Measurements from ENCODE around the gene PIK3CD. TPM values are rescaled to one million over a fixed set of nuclear protein-coding genes. Genes with fewer than 3 reads are reported as not detected.

Gene PIK3CD
- total and polyA plus RNA-seq, 2 of the 8 experiments (the other 6 are each of a cell fraction or from before 2014, with no cell fraction given), result 20.6 to 24.1 TPM

- H2BK5ac ChIP-seq (ENCODE audit: low read depth, low read length), result no peak overlapping the region; the same call in 1 of the 2 replicates
- H3K4me3 ChIP-seq (ENCODE audit: extremely low read depth in 1 of 4, insufficient read depth in 2 of 4, low read depth in 3 of 4, low read length in 4 of 4), result no peak overlapping the region
- H3K9me3 ChIP-seq (ENCODE audit: insufficient read depth in 2 of 2, low read depth in 1 of 2, low read length in 1 of 2), result no peaks in the 10 kb centered on the region
- H3K18ac ChIP-seq (ENCODE audit: extremely low read depth, low read length), result no peak overlapping the region; the same call in 1 of the 2 replicates
- POLR2A ChIA-PET (ENCODE audit: partially characterized antibody), result interaction anchor here (0.7 to 1.3 kb wide), 3 partner anchors 20 to 57 kb away, joined by 3 to 4 read pairs (median 3); no protein-coding TSS in a partner anchor
- H3K9ac ChIP-seq (replicated peaks in 1 of 4; ENCODE audit: extremely low read depth in 1 of 4, low read depth in 3 of 4, low read length in 3 of 4), result no peak overlapping the region
- H4K8ac ChIP-seq (ENCODE audit: extremely low read depth, insufficient read depth, low read length), result no peak overlapping the region
- no peak overlapping the region for H3K23ac ChIP-seq (ENCODE audit: insufficient read length)
- H3K79me2 ChIP-seq (ENCODE audit: control insufficient read depth in 1 of 2, insufficient read depth in 2 of 2, low read length in 2 of 2), result no peaks in the 10 kb centered on the region
- no peaks in the 10 kb centered on the region for H4K20me1 ChIP-seq (replicated peaks in 1 of 2; ENCODE audit: control insufficient read depth in 1 of 2, insufficient read depth in 2 of 2, low read length in 2 of 2)
- no peak overlapping the region for H3K14ac ChIP-seq (ENCODE audit: insufficient read length)
- CTCF ChIA-PET (ENCODE audit: partially characterized antibody), result interaction anchor here (0.6 to 2.0 kb wide), 13 partner anchors 9 to 68 kb away, joined by 3 to 11 read pairs (median 3); no protein-coding TSS in a partner anchor
- H2BK12ac ChIP-seq (ENCODE audit: low read depth, low read length), result no peak overlapping the region
- H3K27ac ChIP-seq (ENCODE audit: low read depth, low read length), result no peak overlapping the region
- no peak overlapping the region for H2AK5ac ChIP-seq (ENCODE audit: low read depth, low read length)
- H3K79me1 ChIP-seq (ENCODE audit: low read depth, low read length), result no peaks in the 10 kb centered on the region
- 87% methylated on average over 25 of the region's 25 CpGs; no CpG with 5 or more reads in 1 of the 2 experiments for WGBS, 2 experiments (ENCODE audit: extremely low coverage in 1 of 2, insufficient coverage in 1 of 2, insufficient read length in 1 of 2, insufficient replicate concordance in 2 of 2, low coverage in 1 of 2, low lambda C conversion rate in 2 of 2, missing lambda C conversion rate in 1 of 2)
- H3K36me3 ChIP-seq (ENCODE audit: control insufficient read depth in 2 of 4, insufficient read depth in 4 of 4, low read length in 3 of 4), result no peaks in the 10 kb centered on the region
- H3K27me3 ChIP-seq (replicated peaks in 1 of 4; ENCODE audit: control insufficient read depth in 3 of 4, extremely low read depth in 1 of 4, insufficient read depth in 3 of 4, low read length in 3 of 4), result peaks cover 5 to 33% (median 29%) of the 10 kb centered on the region in 4 experiments
- H3K56ac ChIP-seq (replicated peaks; ENCODE audit: insufficient read length, low read depth, low read length), result no peak overlapping the region
- H2AFZ ChIP-seq (ENCODE audit: low read length), result no peak overlapping the region
- H3K4ac ChIP-seq (replicated peaks; ENCODE audit: insufficient read length, low read depth, low read length), result no peak overlapping the region
- H3K4me2 ChIP-seq (ENCODE audit: insufficient read depth in 1 of 2, low read depth in 2 of 2, low read length in 2 of 2), result no peak overlapping the region
- no peak overlapping the region for H2BK20ac ChIP-seq (ENCODE audit: low read length)
- no peak for TF ChIP-seq CTBP2 (IDR thresholded peaks at IDR 0.05; ENCODE audit: borderline replicate concordance, insufficient read depth, insufficient read length, low read length)
- no peak for TF ChIP-seq PHF8 (conservative IDR thresholded peaks at IDR 0.05; ENCODE audit: low read depth, low read length)
- no peak overlapping the region for H4K91ac ChIP-seq (replicated peaks; ENCODE audit: insufficient read length, low read length)
- H2BK15ac ChIP-seq (ENCODE audit: low read length), result no peak overlapping the region
- FAIRE-seq (no peak), DNase-seq (ENCODE audit: low read depth in 1 of 2, low spot score in 2 of 2) (no peak)
- H3K23me2 ChIP-seq (ENCODE audit: low read depth, low read length), result peaks cover 8% of the 10 kb centered on the region
- H3K4me1 ChIP-seq (replicated peaks in 1 of 4; ENCODE audit: control insufficient read depth in 3 of 4, insufficient read depth in 4 of 4, low read length in 3 of 4), result peaks cover 0 to 3% (median 0%) of the 10 kb centered on the region in 4 experiments; a peak in 3 of 7 replicates
- no peak overlapping the region for H2BK120ac ChIP-seq (replicated peaks; ENCODE audit: low read depth, low read length)
- H4K5ac ChIP-seq (ENCODE audit: insufficient read length, low read depth, low read length), result no peak overlapping the region
These were observed 2.7 kb downstream of the PIK3CD start for GRCh38 chr1:9654051-9654833.

Measured in H1 (cell line).